A549 (cell line): ENCODE measurements around the gene MAG. TPM values are rescaled to one million over a fixed set of nuclear protein-coding genes. Genes with fewer than 3 reads are reported as not detected.
A peak's percentile ranks its signal among the peaks of the same experiment; 100 is the strongest.

Experiments used
- ATAC-seq, 2 experiments: fragments of 200-7000 bp in 1 of 2; fragments of >200 bp in 1 of 2; cut with Nextera tagmentation in 1 of 2; cut with Tn5 transposase in 1 of 2; 3 replicates each; pipeline versions ENCODE4 v1.8.0 to v1.9.1; 2018 to 2020; ENCODE audit warnings: mild to moderate bottlenecking in 1 of 2, moderate library complexity in 1 of 2
- CTCF ChIA-PET: fragments of 300-600 bp; sonication (Branson Sonifier 250); formaldehyde crosslinking; extraction: SDS; loops from one replicate; lab custom pipeline; 2021; ENCODE audit warnings: antibody characterized with exemption, inconsistent platforms; lab: Yijun Ruan, JAX
- POLR2A ChIA-PET: fragments of 350-600 bp; formaldehyde crosslinking; extraction: SDS; loops from one replicate; lab custom pipeline; 2021; ENCODE audit warnings: antibody characterized with exemption, inconsistent platforms; lab: Yijun Ruan, JAX
- DNase-seq, 2 experiments: peaks; one replicate each; pipeline versions ENCODE4 v3.0.0 to v3.0.0-alpha.2; 2011 to 2016; ENCODE audit warnings: low read depth in 1 of 2, low spot score in 1 of 2
- FAIRE-seq: peaks from 2 replicates; lab custom pipeline; 2011; peaks lifted over from hg19 to GRCh38; lab: Jason Lieb, UNC
- H3K27ac ChIP-seq, 2 experiments: fragments of >200 bp; sonication (Bioruptor Twin); formaldehyde crosslinking; 3 replicates each; pipeline ENCODE4 v1.5.1; 2016 to 2017
- H3K4me1 ChIP-seq: fragments of >200 bp; sonication (Bioruptor Twin); formaldehyde crosslinking; 3 replicates; pipeline ENCODE4 v1.6.1; 2016
- H3K4me2 ChIP-seq: fragments of >200 bp; sonication (Bioruptor Twin); formaldehyde crosslinking; 3 replicates; pipeline ENCODE4 v1.6.1; 2016
- H3K4me3 ChIP-seq: fragments of >200 bp; sonication (Bioruptor Twin); formaldehyde crosslinking; 3 replicates; pipeline ENCODE4 v1.5.1; 2016
- H3K9me3 ChIP-seq: fragments of >200 bp; sonication (Bioruptor Twin); formaldehyde crosslinking; 3 replicates; pipeline ENCODE4 v1.6.1; 2016
- CHD2 ChIP-seq: fragments of 150-350 bp; IDR thresholded peaks from 2 replicates; pipeline ENCODE4 v1.6.1; 2014; ENCODE audit warnings: low read length; ENCODE audit not compliant: partially characterized antibody
- CHD4 ChIP-seq: fragments of 200-600 bp; sonication (generic); IDR thresholded peaks from 2 replicates; pipeline ENCODE4 v1.6.1; 2016; ENCODE audit warnings: antibody characterized with exemption, mild to moderate bottlenecking, borderline replicate concordance
- CTCF ChIP-seq: fragments of >200 bp; sonication (Bioruptor Twin); formaldehyde crosslinking; IDR thresholded peaks from 3 replicates; pipeline ENCODE4 v1.5.1; 2016
- EP300 ChIP-seq, 2 experiments: fragments of >200 bp; sonication (Bioruptor Twin); formaldehyde crosslinking; IDR thresholded peaks; 2 replicates in 1 of 2; 3 replicates in 1 of 2; pipeline ENCODE4 v1.6.1; 2016 to 2017
- ESRRA ChIP-seq: fragments of 150-350 bp; IDR thresholded peaks from 2 replicates; pipeline ENCODE4 v1.6.1; 2014; ENCODE audit warnings: mild to moderate bottlenecking, low read length, borderline replicate concordance
- FOSB ChIP-seq: fragments of 250-450 bp; sonication (Bioruptor Pico); IDR thresholded peaks from 2 replicates; pipeline ENCODE4 v1.5.0; 2020; ENCODE audit warnings: mild to moderate bottlenecking, moderate library complexity
- FOSL2 ChIP-seq, 2 experiments: fragments of 450-650 bp in 1 of 2; fragments of >200 bp in 1 of 2; sonication (Bioruptor Twin) in 1 of 2; formaldehyde crosslinking; IDR thresholded peaks; 2 replicates each; pipeline versions ENCODE4 v1.5.0 to v1.6.1; 2016 to 2020; ENCODE audit warnings: mild to moderate bottlenecking in 1 of 2, moderate library complexity in 1 of 2
- HES2 ChIP-seq: fragments of >200 bp; sonication (Bioruptor Twin); formaldehyde crosslinking; IDR thresholded peaks from 2 replicates; pipeline ENCODE4 v1.6.1; 2016
- HOXB5 ChIP-seq: fragments of 250-450 bp; sonication (Bioruptor Pico); IDR thresholded peaks from 2 replicates; pipeline ENCODE4 v1.5.0; 2020; ENCODE audit warnings: mild to moderate bottlenecking, moderate library complexity
- JUN ChIP-seq, 2 experiments: fragments of >200 bp; sonication (Bioruptor Twin); formaldehyde crosslinking; IDR thresholded peaks; 2 replicates in 1 of 2; 3 replicates in 1 of 2; pipeline ENCODE4 v1.6.1; 2016 to 2017
- KDM1A ChIP-seq: fragments of 200-600 bp; sonication (generic); IDR thresholded peaks from 2 replicates; pipeline ENCODE4 v1.6.1; 2016; ENCODE audit warnings: low read depth, mild to moderate bottlenecking
- MAFK ChIP-seq: fragments of 450-650 bp; IDR thresholded peaks from 2 replicates; pipeline ENCODE4 v1.6.1; 2014; ENCODE audit not compliant: partially characterized antibody
- NR3C1 ChIP-seq: fragments of >200 bp; sonication (Bioruptor Twin); formaldehyde crosslinking; IDR thresholded peaks from 3 replicates; pipeline ENCODE4 v1.6.1; 2017
- PBX3 ChIP-seq: IDR thresholded peaks from 2 replicates; pipeline ENCODE4 v1.6.1; 2012
- POLR2A ChIP-seq: IDR thresholded peaks from 2 replicates; pipeline ENCODE4 v1.6.1; 2012; ENCODE audit warnings: mild to moderate bottlenecking, low read length
- RAD21 ChIP-seq, 2 experiments: fragments of >200 bp in 1 of 2; sonication (Bioruptor Twin) in 1 of 2; formaldehyde crosslinking in 1 of 2; IDR thresholded peaks in 1 of 2; conservative IDR thresholded peaks in 1 of 2; 2 replicates in 1 of 2; 3 replicates in 1 of 2; pipeline ENCODE4 v1.6.1; 2012 to 2018; ENCODE audit warnings: inconsistent platforms in 1 of 2
- RFX5 ChIP-seq: fragments of 450-650 bp; IDR thresholded peaks from 2 replicates; pipeline ENCODE4 v1.7.1; 2014; ENCODE audit warnings: antibody characterized with exemption, mild to moderate bottlenecking, moderate library complexity
- TFCP2L1 ChIP-seq: fragments of 250-450 bp; sonication (Bioruptor Pico); IDR thresholded peaks from 2 replicates; pipeline ENCODE4 v1.5.0; 2021; ENCODE audit warnings: mild to moderate bottlenecking
- TP53 ChIP-seq: fragments of 250-450 bp; sonication (Bioruptor Pico); IDR thresholded peaks from 2 replicates; pipeline ENCODE4 v1.5.0; 2021; ENCODE audit warnings: mild to moderate bottlenecking, moderate library complexity
- ZC3H11A ChIP-seq: fragments of 450-650 bp; IDR thresholded peaks from 2 replicates; pipeline ENCODE4 v1.6.1; 2014; ENCODE audit warnings: antibody characterized with exemption, mild to moderate bottlenecking
- WGBS: methylation state at CpG from one replicate; pipeline ENCODE4 v1.1.6; 2017; ENCODE audit errors: missing lambda C conversion rate; 5-methylcytosine and 5-hydroxymethylcytosine counted together
- polyA plus RNA-seq, 4 experiments: library from polyadenylated mRNA; depleted of rRNA in 3 of 4; stranded (reverse); fragments of >200 nt; fragmentation: RNase III in 1 of 4; extraction: RNeasy Plus Mini Kit Qiagen cat#74134 plus additional on column Dnase treatment in 1 of 4; gene quantifications; 2 replicates in 3 of 4; 3 replicates in 1 of 4; pipeline ENCODE4 v1.2.3, GENCODE V29; 2011 to 2017

The MAG gene
- polyA plus RNA-seq, 2 of the 4 experiments (the other 2 are of a cell fraction), result not detected

GRCh38 chr19:35360880-35361420 is 69.0 kb downstream of the MAG start:
- ATAC-seq (no peak), FAIRE-seq (no peak), DNase-seq (no peak)
- WGBS, result 10% methylated on average over 5 of the region's 5 CpGs
- Histone ChIP-seq H3K9me3 (no peaks in the 10 kb centered on the region), H3K4me1 (no peaks in the 10 kb centered on the region), H3K4me3 (no peak overlapping the region), H3K4me2 (no peak overlapping the region), H3K27ac (no peak overlapping the region)
- POLR2A ChIA-PET, result no interaction called here
- TF ChIP-seq TP53 (CRISPR knock-in tag) (no peak), CTCF (no peak), MAFK (peak; percentile 81), CHD4 (no peak)
- CTCF ChIA-PET, result interaction anchor here (0.6 to 5.8 kb wide), 6 partner anchors 8 to 150 kb away, joined by 3 to 71 read pairs (median 8); no protein-coding TSS in a partner anchor

GRCh38 chr19:35362261-35363000 is 70.5 kb downstream of the MAG start:
- ATAC-seq, result peak; percentile 10 to 46; a peak in 4 of 6 replicates
- POLR2A ChIA-PET, result interaction anchor here (0.6 kb wide), 1 partner anchor 12 kb away, joined by 4 read pairs; no protein-coding TSS in a partner anchor
- TF ChIP-seq EP300 (IDR thresholded peaks at IDR 0.05) (no peak), JUN (IDR thresholded peaks at IDR 0.05) (no peak), FOSL2 (IDR thresholded peaks at IDR 0.05) (no peak), FOSL2 (CRISPR knock-in tag; IDR thresholded peaks at IDR 0.05) (no peak), ZC3H11A (no peak), ESRRA (no peak), FOSB (CRISPR knock-in tag) (no peak), POLR2A (no peak), NR3C1 (no peak), TFCP2L1 (CRISPR knock-in tag) (no peak), RAD21 (conservative IDR thresholded peaks at IDR 0.05 in 1 of 2, IDR thresholded peaks at IDR 0.05 in 1 of 2) (no peak), KDM1A (no peak), MAFK (no peak), HES2 (no peak), HOXB5 (CRISPR knock-in tag) (no peak), PBX3 (no peak), CHD4 (no peak), CHD2 (no peak), RFX5 (no peak)
- TF ChIP-seq, all 56 proteins: peak for 0
- CTCF ChIA-PET, result interaction anchor here (0.7 to 5.8 kb wide), 7 partner anchors 10 to 257 kb away, joined by 3 to 71 read pairs (median 5); no protein-coding TSS in a partner anchor
- Histone ChIP-seq H3K4me3 (no peak overlapping the region), H3K27ac (no peak overlapping the region), H3K4me1 (no peaks in the 10 kb centered on the region), H3K9me3 (no peaks in the 10 kb centered on the region), H3K4me2 (no peak overlapping the region)
- 29% methylated on average over 14 of the region's 14 CpGs for WGBS
- no peak for DNase-seq
- FAIRE-seq, result no peak
